Loucy (cell line): ENCODE measurements around the gene ITIH6.

ENCODE experiments used
- H2AFZ ChIP-seq: fragments of 200-600 bp; sonication (generic); 2 replicates; pipeline ENCODE4 v1.6.0; 2016; ENCODE audit warnings: antibody characterized with exemption, mild to moderate bottlenecking, low read length, moderate library complexity
- H3F3A ChIP-seq: fragments of 200-600 bp; 2 replicates; pipeline ENCODE4 v1.6.0; 2016; ENCODE audit warnings: antibody characterized with exemption, low read depth, mild to moderate bottlenecking
- H3K27me3 ChIP-seq: fragments of 200-600 bp; sonication (generic); 2 replicates; pipeline ENCODE4 v1.6.1; 2014; ENCODE audit warnings: low read length, mild to moderate bottlenecking; ENCODE audit not compliant: insufficient read depth, poor library complexity, severe bottlenecking
- H3K36me3 ChIP-seq: fragments of 200-600 bp; sonication (generic); 2 replicates; pipeline ENCODE4 v1.6.1; 2016; ENCODE audit warnings: low read length; ENCODE audit not compliant: insufficient read depth
- H3K4me1 ChIP-seq: fragments of 200-600 bp; sonication (generic); 2 replicates; pipeline ENCODE4 v1.5.1; 2014; ENCODE audit warnings: low read length, mild to moderate bottlenecking; ENCODE audit not compliant: insufficient read depth, poor library complexity, severe bottlenecking
- H3K4me2 ChIP-seq: fragments of 200-600 bp; sonication (generic); 2 replicates; pipeline ENCODE4 v1.6.0; 2014; ENCODE audit warnings: antibody characterized with exemption, low read length, low read depth, mild to moderate bottlenecking; ENCODE audit not compliant: poor library complexity, severe bottlenecking
- H3K4me3 ChIP-seq: fragments of 200-600 bp; sonication (generic); 2 replicates; pipeline ENCODE4 v1.5.1; 2014; ENCODE audit warnings: low read length, mild to moderate bottlenecking, mixed read lengths; ENCODE audit not compliant: poor library complexity, severe bottlenecking
- H3K79me2 ChIP-seq: fragments of 200-600 bp; sonication (generic); 2 replicates; pipeline ENCODE4 v1.6.1; 2014; ENCODE audit warnings: low read length; ENCODE audit not compliant: insufficient read depth
- H3K9ac ChIP-seq: fragments of 200-600 bp; sonication (generic); 2 replicates; pipeline ENCODE4 v1.6.0; 2014; ENCODE audit warnings: mild to moderate bottlenecking, low read depth, low read length, moderate library complexity; ENCODE audit not compliant: poor library complexity, severe bottlenecking
- H3K9me2 ChIP-seq: fragments of 200-600 bp; sonication (generic); replicated peaks from 2 replicates; pipeline ENCODE4 v1.6.1; 2016; ENCODE audit warnings: low read depth, low read length, mixed read lengths
- H3K9me3 ChIP-seq: fragments of 200-600 bp; sonication (generic); 2 replicates; pipeline ENCODE4 v1.6.1; 2014; ENCODE audit warnings: mild to moderate bottlenecking, antibody characterized with exemption, low read length, low read depth; ENCODE audit not compliant: insufficient read depth
- H4K20me1 ChIP-seq: fragments of 200-600 bp; sonication (generic); 2 replicates; pipeline ENCODE4 v1.6.0; 2014; ENCODE audit warnings: antibody characterized with exemption, low read length, mild to moderate bottlenecking; ENCODE audit not compliant: insufficient read depth, poor library complexity, severe bottlenecking
- EZH2phosphoT487 ChIP-seq: fragments of 200-600 bp; IDR thresholded peaks from 2 replicates; pipeline ENCODE4 v1.6.1; 2018; ENCODE audit warnings: antibody characterized with exemption, mild to moderate bottlenecking, moderate library complexity, borderline replicate concordance
- TF ChIP-seq, protein P1 (sequence below): fragments of 200-600 bp; sonication (generic); conservative IDR thresholded peaks from 2 replicates; pipeline ENCODE4 v1.5.1; 2014; ENCODE audit warnings: mild to moderate bottlenecking, antibody characterized with exemption, low read length

The ITIH6 gene

GRCh38 chrX:54811301-54811885, 13.3 kb upstream of the ITIH6 start:
- H3K79me2 ChIP-seq = peaks cover 20% of the 10 kb centered on the region
- peaks cover 49% of the 10 kb centered on the region; the same call in 1 of the 2 replicates for H3K36me3 ChIP-seq
- no peaks in the 10 kb centered on the region for H3F3A ChIP-seq
- H3K27me3 ChIP-seq = no peaks in the 10 kb centered on the region
- no peaks in the 10 kb centered on the region for H3K9me3 ChIP-seq
- H3K4me3 ChIP-seq = no peak overlapping the region
- TF ChIP-seq, protein P1, sequence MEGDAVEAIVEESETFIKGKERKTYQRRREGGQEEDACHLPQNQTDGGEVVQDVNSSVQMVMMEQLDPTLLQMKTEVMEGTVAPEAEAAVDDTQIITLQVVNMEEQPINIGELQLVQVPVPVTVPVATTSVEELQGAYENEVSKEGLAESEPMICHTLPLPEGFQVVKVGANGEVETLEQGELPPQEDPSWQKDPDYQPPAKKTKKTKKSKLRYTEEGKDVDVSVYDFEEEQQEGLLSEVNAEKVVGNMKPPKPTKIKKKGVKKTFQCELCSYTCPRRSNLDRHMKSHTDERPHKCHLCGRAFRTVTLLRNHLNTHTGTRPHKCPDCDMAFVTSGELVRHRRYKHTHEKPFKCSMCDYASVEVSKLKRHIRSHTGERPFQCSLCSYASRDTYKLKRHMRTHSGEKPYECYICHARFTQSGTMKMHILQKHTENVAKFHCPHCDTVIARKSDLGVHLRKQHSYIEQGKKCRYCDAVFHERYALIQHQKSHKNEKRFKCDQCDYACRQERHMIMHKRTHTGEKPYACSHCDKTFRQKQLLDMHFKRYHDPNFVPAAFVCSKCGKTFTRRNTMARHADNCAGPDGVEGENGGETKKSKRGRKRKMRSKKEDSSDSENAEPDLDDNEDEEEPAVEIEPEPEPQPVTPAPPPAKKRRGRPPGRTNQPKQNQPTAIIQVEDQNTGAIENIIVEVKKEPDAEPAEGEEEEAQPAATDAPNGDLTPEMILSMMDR = no peak
- TF ChIP-seq EZH2phosphoT487 = no peak
- peaks cover 17% of the 10 kb centered on the region for H4K20me1 ChIP-seq
- no peak overlapping the region for H3K4me2 ChIP-seq
- H3K4me1 ChIP-seq = peaks cover 10% of the 10 kb centered on the region
- no peak overlapping the region for H3K9ac ChIP-seq
- H2AFZ ChIP-seq = no peak overlapping the region
- H3K9me2 ChIP-seq = no peaks in the 10 kb centered on the region

GRCh38 chrX:54810532-54810931, 12.5 kb upstream of the ITIH6 start:
- no peaks in the 10 kb centered on the region for H3K27me3 ChIP-seq
- H3K4me1 ChIP-seq = peaks cover 10% of the 10 kb centered on the region
- no peak overlapping the region for H2AFZ ChIP-seq
- H4K20me1 ChIP-seq = peaks cover 17% of the 10 kb centered on the region
- H3K79me2 ChIP-seq = peaks cover 20% of the 10 kb centered on the region
- no peak for TF ChIP-seq EZH2phosphoT487
- H3K36me3 ChIP-seq = peaks cover 44% of the 10 kb centered on the region; the same call in 1 of the 2 replicates
- peak overlapping the region; percentile 96 for H3K4me3 ChIP-seq
- peak overlapping the region; percentile 81 for H3K4me2 ChIP-seq
- H3F3A ChIP-seq = no peaks in the 10 kb centered on the region
- no peaks in the 10 kb centered on the region for H3K9me2 ChIP-seq
- no peaks in the 10 kb centered on the region for H3K9me3 ChIP-seq
- no peak overlapping the region for H3K9ac ChIP-seq

DNA sequence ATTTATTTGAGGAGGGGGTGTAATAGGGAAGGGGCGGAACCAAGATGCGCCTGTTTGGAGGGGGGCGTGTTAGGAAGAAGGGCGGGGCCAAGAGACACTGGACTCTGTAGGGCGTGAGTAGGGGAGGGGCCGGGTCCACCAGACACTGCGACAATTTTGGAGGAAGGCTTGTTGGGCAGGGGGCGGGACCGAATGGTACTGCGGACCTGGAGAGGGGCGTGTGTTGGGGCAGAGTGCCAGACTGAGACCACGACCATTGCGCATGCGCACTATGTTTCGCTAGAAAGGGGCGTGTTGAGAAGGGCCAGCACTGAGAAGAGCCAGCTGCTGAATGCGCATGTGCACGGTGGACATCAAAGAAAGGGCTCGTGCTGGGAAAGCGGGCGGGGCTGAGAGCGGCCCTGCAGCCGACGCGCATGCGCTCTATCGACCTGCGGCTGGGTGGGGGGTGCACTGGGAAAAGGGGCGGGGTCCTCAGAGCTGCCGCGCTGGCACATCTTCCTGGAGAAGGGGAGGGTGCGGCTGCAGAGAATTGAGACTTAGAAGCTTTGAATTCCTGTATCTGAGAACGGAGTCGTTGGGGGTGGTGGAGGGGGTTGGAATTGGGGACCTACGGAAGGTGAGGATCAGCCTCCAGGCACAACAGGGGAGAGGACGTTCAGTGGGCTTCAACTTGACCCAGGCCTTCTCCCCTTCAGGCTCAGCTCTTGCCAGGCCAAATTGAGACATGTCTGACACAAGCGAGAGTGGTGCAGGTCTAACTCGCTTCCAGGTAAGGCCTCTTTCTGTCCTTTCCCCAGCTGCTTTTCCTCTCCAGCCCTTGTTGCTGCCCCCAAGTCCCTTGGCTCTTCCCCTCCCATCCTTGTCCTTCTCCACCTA, 10.8 kb upstream of the ITIH6 start:
- peaks cover 10% of the 10 kb centered on the region for H3K4me1 ChIP-seq
- H3K79me2 ChIP-seq = peaks cover 20% of the 10 kb centered on the region
- no peaks in the 10 kb centered on the region for H3F3A ChIP-seq
- no peaks in the 10 kb centered on the region for H3K27me3 ChIP-seq
- H3K9ac ChIP-seq = peak overlapping the region; percentile 91
- TF ChIP-seq EZH2phosphoT487 = no peak
- TF ChIP-seq, protein P1 = no peak
- H3K4me2 ChIP-seq = peak overlapping the region; percentile 97
- peak overlapping the region; percentile 96 for H3K4me3 ChIP-seq
- H3K9me3 ChIP-seq = no peaks in the 10 kb centered on the region
- H4K20me1 ChIP-seq = peaks cover 17% of the 10 kb centered on the region
- H3K9me2 ChIP-seq = no peaks in the 10 kb centered on the region
- H2AFZ ChIP-seq = peak overlapping the region; percentile 75
- peaks cover 27% of the 10 kb centered on the region; the same call in 1 of the 2 replicates for H3K36me3 ChIP-seq
